GM12878 (cell line): ENCODE results near the gene PRKN. TPM values are rescaled to one million over a fixed set of nuclear protein-coding genes. Genes with fewer than 3 reads are reported as not detected.
A peak's percentile ranks its signal among the peaks of the same experiment; 100 is the strongest.

Source experiments
- ATAC-seq: fragments of 200-7000 bp; cut with Tn5 transposase; 3 replicates; pipeline ENCODE4 v1.9.1; 2020; ENCODE audit warnings: mild to moderate bottlenecking, moderate library complexity
- BruUV-seq: library from RNA; stranded (reverse); fragments of 400-500 nt; replicated peaks from 2 replicates; lab custom pipeline; 2021; lab: Mats Ljungman, UMichigan
- CTCF ChIA-PET: fragments of 300-600 bp; sonication (Branson Sonifier 250); formaldehyde crosslinking; extraction: SDS; loops from one replicate; lab custom pipeline; 2021; ENCODE audit warnings: inconsistent platforms; lab: Yijun Ruan, JAX
- POLR2A ChIA-PET: fragments of 350-600 bp; formaldehyde crosslinking; extraction: SDS; loops from one replicate; lab custom pipeline; 2021; ENCODE audit warnings: inconsistent platforms; lab: Charles Lee
- RAD21 ChIA-PET: fragments of 300-600 bp; sonication (Branson Sonifier 250); formaldehyde crosslinking; loops from one replicate; lab custom pipeline; 2023; ENCODE audit warnings: antibody characterized with exemption; ENCODE audit not compliant: unreplicated experiment; lab: Charles Lee
- SMC1A ChIA-PET: fragments of 300-600 bp; sonication (Branson Sonifier 250); formaldehyde crosslinking; loops from one replicate; lab custom pipeline; 2023; ENCODE audit not compliant: unreplicated experiment, uncharacterized antibody; lab: Charles Lee
- DNase-seq: peaks from one replicate; pipeline ENCODE4 v3.0.0-alpha.2; 2011; ENCODE audit warnings: low read depth, low spot score
- FAIRE-seq: peaks from 3 replicates; lab custom pipeline; 2011; peaks lifted over from hg19 to GRCh38; lab: Jason Lieb, UNC
- H2AFZ ChIP-seq: 2 replicates; pipeline ENCODE4 v1.6.0; 2011; ENCODE audit warnings: low read depth, low read length, control low read depth; ENCODE audit not compliant: control insufficient read depth
- H3K27ac ChIP-seq: 2 replicates; pipeline ENCODE4 v1.5.1; 2011; ENCODE audit warnings: control low read depth; ENCODE audit not compliant: control insufficient read depth, insufficient read depth
- H3K27me3 ChIP-seq, 2 experiments: replicated peaks in 1 of 2; 2 replicates each; pipeline versions ENCODE4 v1.6.0 to v1.6.1; 2011; ENCODE audit warnings: low read length in 1 of 2; ENCODE audit not compliant: control insufficient read depth in 2 of 2, insufficient read depth in 2 of 2
- H3K36me3 ChIP-seq, 2 experiments: 2 replicates each; pipeline ENCODE4 v1.5.1; 2011; ENCODE audit warnings: low read length in 1 of 2; ENCODE audit not compliant: control insufficient read depth in 2 of 2, insufficient read depth in 2 of 2
- H3K4me1 ChIP-seq: 2 replicates; pipeline ENCODE4 v1.6.1; 2011; ENCODE audit warnings: mild to moderate bottlenecking, low read length, moderate library complexity, mixed read lengths; ENCODE audit not compliant: control insufficient read depth, insufficient read depth
- H3K4me2 ChIP-seq: 2 replicates; pipeline ENCODE4 v1.6.0; 2011; ENCODE audit warnings: control low read depth; ENCODE audit not compliant: control insufficient read depth, insufficient read depth
- H3K4me3 ChIP-seq: fragments of 200-600 bp; sonication (generic); 2 replicates; pipeline ENCODE4 v1.5.1; 2016
- H3K79me2 ChIP-seq: 2 replicates; pipeline ENCODE4 v1.6.0; 2011; ENCODE audit warnings: low read length; ENCODE audit not compliant: control insufficient read depth, insufficient read depth
- H3K9ac ChIP-seq: 2 replicates; pipeline ENCODE4 v1.8.0; 2011; ENCODE audit warnings: low read length, control low read depth, mixed read lengths; ENCODE audit not compliant: control insufficient read depth, insufficient read depth
- H3K9me3 ChIP-seq: replicated peaks from 3 replicates; pipeline ENCODE4 v1.5.1; 2011; ENCODE audit warnings: mild to moderate bottlenecking, low read length; ENCODE audit not compliant: control insufficient read depth, insufficient read depth
- H4K20me1 ChIP-seq: 2 replicates; pipeline ENCODE4 v1.6.0; 2011; ENCODE audit not compliant: control insufficient read depth, insufficient read depth
- KLF5 ChIP-seq: fragments of 450-650 bp; IDR thresholded peaks from 2 replicates; pipeline ENCODE4 v1.6.1; 2014; ENCODE audit warnings: mild to moderate bottlenecking; ENCODE audit not compliant: partially characterized antibody
- RB1 ChIP-seq: fragments of 450-650 bp; formaldehyde crosslinking; IDR thresholded peaks from 2 replicates; pipeline ENCODE4 v1.6.1; 2017; ENCODE audit warnings: mild to moderate bottlenecking, borderline replicate concordance
- SMC3 ChIP-seq: IDR thresholded peaks from 2 replicates; pipeline ENCODE4 v1.6.1; 2011; ENCODE audit warnings: low read length, improper control_type of control experiment, borderline replicate concordance
- WGBS: methylation state at CpG from one replicate; pipeline ENCODE4 v1.1.6; 2016; ENCODE audit warnings: low lambda C conversion rate; ENCODE audit not compliant: insufficient replicate concordance, insufficient coverage; ENCODE audit errors: missing lambda C conversion rate; 5-methylcytosine and 5-hydroxymethylcytosine counted together
- in situ Hi-C: fragments of 300-500 bp; cut with MboI; formaldehyde crosslinking; loops from 9 replicates; pipeline ENCODE4 v1.14.3; 2018; ENCODE audit warnings: mixed read lengths
- intact Hi-C: fragments of 100-400 bp; cut with micrococcal nuclease; formaldehyde crosslinking; loops from one replicate; pipeline ENCODE4 v1.14.2; 2022; ENCODE audit not compliant: unreplicated experiment
- polyA plus RNA-seq, 11 experiments: library from polyadenylated mRNA; depleted of rRNA in 4 of 11; unstranded in 6 of 11; stranded (reverse) in 5 of 11; fragments of >200 nt; fragmentation: Nextera tagmentation in 4 of 11; fragmentation: Illumina TruSeq in 1 of 11; extraction: Ambion mirVana in 4 of 11; extraction: Trizol in 1 of 11; gene quantifications; 1 replicate in 1 of 11; 2 replicates in 10 of 11; pipeline versions ENCODE4 v1.2.1 to v1.2.3, GENCODE V29; 2011 to 2016; ENCODE audit warnings: inconsistent platforms in 2 of 11, missing spikeins in 2 of 11, low read depth in 1 of 11
- total RNA-seq, 4 experiments: library from RNA; depleted of rRNA in 3 of 4; stranded (reverse); fragments of >200 nt in 3 of 4; fragmentation: Illumina TruSeq in 1 of 4; extraction: Trizol in 1 of 4; gene quantifications; 2 replicates each; pipeline versions ENCODE4 v1.2.1 to v1.2.3, GENCODE V29; 2013 to 2021
- TF ChIP-seq, protein P1 (sequence below): fragments of 450-650 bp; IDR thresholded peaks from 2 replicates; pipeline ENCODE4 v1.6.1; 2017; ENCODE audit warnings: mild to moderate bottlenecking, low read depth, inconsistent platforms; ENCODE audit not compliant: poor library complexity, severe bottlenecking
- TF ChIP-seq, protein P2 (sequence below), 3 experiments: IDR thresholded peaks in 2 of 3; conservative IDR thresholded peaks in 1 of 3; 2 replicates each; pipeline ENCODE4 v1.5.1; 2011; ENCODE audit warnings: low read depth in 3 of 3, low read length in 3 of 3, mild to moderate bottlenecking in 3 of 3, control low read depth in 2 of 3, moderate library complexity in 2 of 3, inconsistent platforms in 1 of 3, mixed read lengths in 1 of 3; ENCODE audit not compliant: control insufficient read depth in 2 of 3, insufficient read depth in 1 of 3; ENCODE audit errors: extremely low read depth in 1 of 3

PRKN gene
- total and polyA plus RNA-seq, 10 of the 15 experiments (the other 5 are each of a cell fraction or from before 2014, with no cell fraction given), result 0.06 to 0.09 TPM; not detected in 8

DNA sequence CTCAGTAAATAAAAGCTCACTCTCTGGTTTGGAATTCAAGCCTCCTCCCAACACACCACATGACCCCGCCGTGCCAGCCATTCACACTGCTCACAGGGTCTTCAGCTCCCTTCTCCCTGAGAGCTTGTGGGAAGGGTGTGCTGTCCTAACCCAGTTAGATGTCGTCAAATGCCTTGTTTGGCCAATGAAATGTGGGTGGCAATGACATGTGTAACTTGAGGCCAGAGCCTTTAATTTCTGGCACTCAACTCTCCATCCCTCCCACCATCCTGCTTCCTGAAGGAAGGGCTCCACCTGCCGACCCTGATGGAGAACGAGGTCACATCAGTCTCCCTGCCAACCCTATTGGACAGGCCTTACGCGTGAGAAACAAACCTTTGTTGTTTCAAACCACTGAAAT lies 1229.2 kb downstream of the PRKN start:
- no peaks in the 10 kb centered on the region for H3K36me3 ChIP-seq
- WGBS, result 30% methylated on average over 7 of the region's 7 CpGs
- SMC1A ChIA-PET, result interaction anchor here (0.5 kb wide), 1 partner anchor 169 kb away, joined by 3 read pairs; no protein-coding TSS in a partner anchor
- H3K9me3 ChIP-seq, result no peaks in the 10 kb centered on the region
- H4K20me1 ChIP-seq, result no peaks in the 10 kb centered on the region
- TF ChIP-seq, protein P1, sequence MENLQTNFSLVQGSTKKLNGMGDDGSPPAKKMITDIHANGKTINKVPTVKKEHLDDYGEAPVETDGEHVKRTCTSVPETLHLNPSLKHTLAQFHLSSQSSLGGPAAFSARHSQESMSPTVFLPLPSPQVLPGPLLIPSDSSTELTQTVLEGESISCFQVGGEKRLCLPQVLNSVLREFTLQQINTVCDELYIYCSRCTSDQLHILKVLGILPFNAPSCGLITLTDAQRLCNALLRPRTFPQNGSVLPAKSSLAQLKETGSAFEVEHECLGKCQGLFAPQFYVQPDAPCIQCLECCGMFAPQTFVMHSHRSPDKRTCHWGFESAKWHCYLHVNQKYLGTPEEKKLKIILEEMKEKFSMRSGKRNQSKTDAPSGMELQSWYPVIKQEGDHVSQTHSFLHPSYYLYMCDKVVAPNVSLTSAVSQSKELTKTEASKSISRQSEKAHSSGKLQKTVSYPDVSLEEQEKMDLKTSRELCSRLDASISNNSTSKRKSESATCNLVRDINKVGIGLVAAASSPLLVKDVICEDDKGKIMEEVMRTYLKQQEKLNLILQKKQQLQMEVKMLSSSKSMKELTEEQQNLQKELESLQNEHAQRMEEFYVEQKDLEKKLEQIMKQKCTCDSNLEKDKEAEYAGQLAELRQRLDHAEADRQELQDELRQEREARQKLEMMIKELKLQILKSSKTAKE, result no peak
- TF ChIP-seq RB1 (no peak), KLF5 (no peak), SMC3 (peak; percentile 21; the same call in 1 of the 2 replicates)
- TF ChIP-seq, protein P2, sequence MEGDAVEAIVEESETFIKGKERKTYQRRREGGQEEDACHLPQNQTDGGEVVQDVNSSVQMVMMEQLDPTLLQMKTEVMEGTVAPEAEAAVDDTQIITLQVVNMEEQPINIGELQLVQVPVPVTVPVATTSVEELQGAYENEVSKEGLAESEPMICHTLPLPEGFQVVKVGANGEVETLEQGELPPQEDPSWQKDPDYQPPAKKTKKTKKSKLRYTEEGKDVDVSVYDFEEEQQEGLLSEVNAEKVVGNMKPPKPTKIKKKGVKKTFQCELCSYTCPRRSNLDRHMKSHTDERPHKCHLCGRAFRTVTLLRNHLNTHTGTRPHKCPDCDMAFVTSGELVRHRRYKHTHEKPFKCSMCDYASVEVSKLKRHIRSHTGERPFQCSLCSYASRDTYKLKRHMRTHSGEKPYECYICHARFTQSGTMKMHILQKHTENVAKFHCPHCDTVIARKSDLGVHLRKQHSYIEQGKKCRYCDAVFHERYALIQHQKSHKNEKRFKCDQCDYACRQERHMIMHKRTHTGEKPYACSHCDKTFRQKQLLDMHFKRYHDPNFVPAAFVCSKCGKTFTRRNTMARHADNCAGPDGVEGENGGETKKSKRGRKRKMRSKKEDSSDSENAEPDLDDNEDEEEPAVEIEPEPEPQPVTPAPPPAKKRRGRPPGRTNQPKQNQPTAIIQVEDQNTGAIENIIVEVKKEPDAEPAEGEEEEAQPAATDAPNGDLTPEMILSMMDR (IDR thresholded peaks at IDR 0.05 in 2 of 3, conservative IDR thresholded peaks at IDR 0.05 in 1 of 3; ENCODE audit: control insufficient read depth in 2 of 3, extremely low read depth in 1 of 3, insufficient read depth in 1 of 3, low read depth in 3 of 3, low read length in 3 of 3), result 0 out of 6 replicates have a peak, but pooled peaks of 1 of the 3 experiments have one; percentile 10
- TF ChIP-seq, all 136 proteins: peak for 2
- Histone ChIP-seq H3K4me3 (no peak overlapping the region), H3K27ac (no peak overlapping the region), H2AFZ (no peak overlapping the region), H3K79me2 (no peaks in the 10 kb centered on the region), H3K4me1 (no peaks in the 10 kb centered on the region), H3K27me3 (no peaks in the 10 kb centered on the region), H3K9ac (no peak overlapping the region), H3K4me2 (no peak overlapping the region)
- ChIA-PET CTCF (interaction anchor here (1.1 to 1.8 kb wide), 2 partner anchors 80 to 198 kb away, joined by 3 to 4 read pairs; no protein-coding TSS in a partner anchor), POLR2A (no interaction called here), RAD21 (no interaction called here)
- no peak for ATAC-seq
- BruUV-seq, result no TSS peak
- intact Hi-C loops (no loop called here), in situ Hi-C loops (no loop called here)
- FAIRE-seq, result no peak
- DNase-seq, result no peak
